ENCODE measurements around the gene TENM4. TPM values are rescaled to one million over a fixed set of nuclear protein-coding genes. Genes with fewer than 3 reads are reported as not detected.

TENM4 gene
- total RNA-seq, 1 donor from 2014 or later = 117 TPM

DNA sequence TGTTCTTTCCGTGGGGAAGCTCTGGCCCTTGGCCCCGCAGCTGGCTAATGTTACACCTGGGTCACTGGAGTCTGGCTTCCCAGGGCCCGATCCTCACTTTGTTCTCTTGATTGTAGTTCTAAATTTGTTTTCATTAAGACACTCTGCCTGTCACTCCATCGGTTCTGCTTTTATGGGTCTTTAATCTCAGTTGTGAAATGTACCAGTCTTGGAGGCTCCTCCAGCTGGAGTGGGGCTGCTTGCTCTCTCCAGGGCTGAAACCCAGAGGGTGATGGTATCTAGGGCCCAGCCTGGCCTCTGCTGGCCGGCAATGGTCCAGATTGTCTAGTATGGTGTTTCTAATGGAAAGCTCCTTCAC, 352.9 kb downstream of the TENM4 start:
- Mint-ChIP-seq H3K27ac (peak overlapping the region; percentile 96), H3K27me3 (no peaks in the 10 kb centered on the region), H3K9me3 (ENCODE audit: low read depth) (no peaks in the 10 kb centered on the region), H3K36me3 (ENCODE audit: insufficient read depth) (no peaks in the 10 kb centered on the region), H3K4me1 (ENCODE audit: low read depth) (peaks cover 29% of the 10 kb centered on the region), H3K4me3 (ENCODE audit: low read depth) (no peak overlapping the region)
- no peak for DNase-seq (ENCODE audit: low spot score, unreplicated experiment)
- no peak for TF ChIP-seq CTCF (IDR thresholded peaks at IDR 0.05; ENCODE audit: unreplicated experiment)

- H3K27ac Mint-ChIP-seq = peak overlapping the region; percentile 96
- no peak for TF ChIP-seq CTCF (IDR thresholded peaks at IDR 0.05; ENCODE audit: unreplicated experiment)
- DNase-seq (ENCODE audit: low spot score, unreplicated experiment) = no peak
- no peaks in the 10 kb centered on the region for H3K36me3 Mint-ChIP-seq (ENCODE audit: insufficient read depth)
- no peaks in the 10 kb centered on the region for H3K9me3 Mint-ChIP-seq (ENCODE audit: low read depth)
- no peaks in the 10 kb centered on the region for H3K27me3 Mint-ChIP-seq
- peak overlapping the region; percentile 22 for H3K4me3 Mint-ChIP-seq (ENCODE audit: low read depth)
- peaks cover 29% of the 10 kb centered on the region for H3K4me1 Mint-ChIP-seq (ENCODE audit: low read depth)
Measured at GRCh38 chr11:79087238-79087960, 353.4 kb downstream of the TENM4 start.

GRCh38 chr11:79086056-79086455, 354.8 kb downstream of the TENM4 start:
- Mint-ChIP-seq H3K27ac (peak overlapping the region; percentile 96), H3K4me3 (ENCODE audit: low read depth) (no peak overlapping the region), H3K27me3 (no peaks in the 10 kb centered on the region), H3K9me3 (ENCODE audit: low read depth) (no peaks in the 10 kb centered on the region), H3K4me1 (ENCODE audit: low read depth) (peaks cover 29% of the 10 kb centered on the region), H3K36me3 (ENCODE audit: insufficient read depth) (no peaks in the 10 kb centered on the region)
- TF ChIP-seq CTCF (IDR thresholded peaks at IDR 0.05; ENCODE audit: unreplicated experiment) = no peak
- DNase-seq (ENCODE audit: low spot score, unreplicated experiment) = no peak

DNA sequence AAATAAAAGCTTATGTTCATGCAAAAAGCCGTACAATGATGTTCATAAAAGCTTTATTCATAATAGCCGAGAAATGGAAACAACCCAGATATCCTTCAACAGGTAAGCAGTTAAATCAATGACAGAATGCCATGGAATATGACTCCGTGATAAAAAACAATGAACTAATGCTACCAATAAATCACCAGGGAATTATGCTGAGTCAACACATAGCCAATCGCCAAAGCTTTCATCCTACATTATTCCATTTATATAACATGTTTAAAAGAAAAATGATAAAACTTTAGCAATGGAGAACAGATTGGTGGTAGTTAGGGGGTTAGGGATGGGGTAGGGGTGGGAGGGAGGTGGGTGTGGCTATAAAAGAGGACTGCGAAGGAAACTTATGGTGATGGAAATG, 356.4 kb downstream of the TENM4 start:
- H3K27me3 Mint-ChIP-seq = no peaks in the 10 kb centered on the region
- H3K27ac Mint-ChIP-seq = no peak overlapping the region
- no peak for DNase-seq (ENCODE audit: low spot score, unreplicated experiment)
- TF ChIP-seq CTCF (IDR thresholded peaks at IDR 0.05; ENCODE audit: unreplicated experiment) = no peak
- H3K4me3 Mint-ChIP-seq (ENCODE audit: low read depth) = no peak overlapping the region
- peaks cover 30% of the 10 kb centered on the region for H3K4me1 Mint-ChIP-seq (ENCODE audit: low read depth)
- no peaks in the 10 kb centered on the region for H3K9me3 Mint-ChIP-seq (ENCODE audit: low read depth)
- H3K36me3 Mint-ChIP-seq (ENCODE audit: insufficient read depth) = no peaks in the 10 kb centered on the region

GRCh38 chr11:79083352-79083751, 357.5 kb downstream of the TENM4 start:
- Mint-ChIP-seq H3K27ac (no peak overlapping the region), H3K4me1 (ENCODE audit: low read depth) (peaks cover 24% of the 10 kb centered on the region), H3K4me3 (ENCODE audit: low read depth) (no peak overlapping the region), H3K36me3 (ENCODE audit: insufficient read depth) (no peaks in the 10 kb centered on the region), H3K9me3 (ENCODE audit: low read depth) (no peaks in the 10 kb centered on the region), H3K27me3 (no peaks in the 10 kb centered on the region)
- TF ChIP-seq CTCF (IDR thresholded peaks at IDR 0.05; ENCODE audit: unreplicated experiment) = no peak
- no peak for DNase-seq (ENCODE audit: low spot score, unreplicated experiment)

Data from progenitor cell of endocrine pancreas (in vitro differentiated cells).